Loucy (cell line): Measurements from ENCODE around the gene VAT1L.

Experiments used
- H2AFZ ChIP-seq: fragments of 200-600 bp; sonication (generic); 2 replicates; pipeline ENCODE4 v1.6.0; 2016; ENCODE audit warnings: antibody characterized with exemption, mild to moderate bottlenecking, low read length, moderate library complexity
- H3F3A ChIP-seq: fragments of 200-600 bp; 2 replicates; pipeline ENCODE4 v1.6.0; 2016; ENCODE audit warnings: antibody characterized with exemption, low read depth, mild to moderate bottlenecking
- H3K27me3 ChIP-seq: fragments of 200-600 bp; sonication (generic); 2 replicates; pipeline ENCODE4 v1.6.1; 2014; ENCODE audit warnings: low read length, mild to moderate bottlenecking; ENCODE audit not compliant: insufficient read depth, poor library complexity, severe bottlenecking
- H3K36me3 ChIP-seq: fragments of 200-600 bp; sonication (generic); 2 replicates; pipeline ENCODE4 v1.6.1; 2016; ENCODE audit warnings: low read length; ENCODE audit not compliant: insufficient read depth
- H3K4me1 ChIP-seq: fragments of 200-600 bp; sonication (generic); 2 replicates; pipeline ENCODE4 v1.5.1; 2014; ENCODE audit warnings: low read length, mild to moderate bottlenecking; ENCODE audit not compliant: insufficient read depth, poor library complexity, severe bottlenecking
- H3K4me2 ChIP-seq: fragments of 200-600 bp; sonication (generic); 2 replicates; pipeline ENCODE4 v1.6.0; 2014; ENCODE audit warnings: antibody characterized with exemption, low read length, low read depth, mild to moderate bottlenecking; ENCODE audit not compliant: poor library complexity, severe bottlenecking
- H3K4me3 ChIP-seq: fragments of 200-600 bp; sonication (generic); 2 replicates; pipeline ENCODE4 v1.5.1; 2014; ENCODE audit warnings: low read length, mild to moderate bottlenecking, mixed read lengths; ENCODE audit not compliant: poor library complexity, severe bottlenecking
- H3K79me2 ChIP-seq: fragments of 200-600 bp; sonication (generic); 2 replicates; pipeline ENCODE4 v1.6.1; 2014; ENCODE audit warnings: low read length; ENCODE audit not compliant: insufficient read depth
- H3K9ac ChIP-seq: fragments of 200-600 bp; sonication (generic); 2 replicates; pipeline ENCODE4 v1.6.0; 2014; ENCODE audit warnings: mild to moderate bottlenecking, low read depth, low read length, moderate library complexity; ENCODE audit not compliant: poor library complexity, severe bottlenecking
- H3K9me2 ChIP-seq: fragments of 200-600 bp; sonication (generic); replicated peaks from 2 replicates; pipeline ENCODE4 v1.6.1; 2016; ENCODE audit warnings: low read depth, low read length, mixed read lengths
- H3K9me3 ChIP-seq: fragments of 200-600 bp; sonication (generic); 2 replicates; pipeline ENCODE4 v1.6.1; 2014; ENCODE audit warnings: mild to moderate bottlenecking, antibody characterized with exemption, low read length, low read depth; ENCODE audit not compliant: insufficient read depth
- H4K20me1 ChIP-seq: fragments of 200-600 bp; sonication (generic); 2 replicates; pipeline ENCODE4 v1.6.0; 2014; ENCODE audit warnings: antibody characterized with exemption, low read length, mild to moderate bottlenecking; ENCODE audit not compliant: insufficient read depth, poor library complexity, severe bottlenecking
- EZH2phosphoT487 ChIP-seq: fragments of 200-600 bp; IDR thresholded peaks from 2 replicates; pipeline ENCODE4 v1.6.1; 2018; ENCODE audit warnings: antibody characterized with exemption, mild to moderate bottlenecking, moderate library complexity, borderline replicate concordance
- TF ChIP-seq, protein P1 (sequence below): fragments of 200-600 bp; sonication (generic); conservative IDR thresholded peaks from 2 replicates; pipeline ENCODE4 v1.5.1; 2014; ENCODE audit warnings: mild to moderate bottlenecking, antibody characterized with exemption, low read length

Gene VAT1L

DNA sequence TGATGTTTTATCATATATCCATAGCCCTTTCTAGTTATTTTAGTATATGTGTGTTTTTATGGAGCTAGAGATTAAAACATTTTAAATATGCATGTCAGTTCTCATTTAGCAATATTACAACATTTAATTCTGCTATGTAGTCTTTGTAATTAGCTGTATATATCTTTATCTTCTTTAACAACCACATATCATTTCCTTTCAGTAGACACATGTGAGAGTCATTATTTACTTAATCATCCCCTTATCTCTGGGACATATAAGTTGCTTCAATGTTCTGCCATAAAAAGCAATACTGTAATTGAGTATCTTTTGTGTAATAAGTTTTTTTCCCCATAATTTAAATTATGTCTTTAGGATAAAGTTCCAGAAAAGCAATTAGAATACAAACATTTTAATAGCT lies 182.0 kb downstream of the VAT1L start:
- no peaks in the 10 kb centered on the region for H3K36me3 ChIP-seq
- H3K4me3 ChIP-seq = no peak overlapping the region
- H4K20me1 ChIP-seq = no peaks in the 10 kb centered on the region
- H3K4me1 ChIP-seq = no peaks in the 10 kb centered on the region
- TF ChIP-seq, protein P1, sequence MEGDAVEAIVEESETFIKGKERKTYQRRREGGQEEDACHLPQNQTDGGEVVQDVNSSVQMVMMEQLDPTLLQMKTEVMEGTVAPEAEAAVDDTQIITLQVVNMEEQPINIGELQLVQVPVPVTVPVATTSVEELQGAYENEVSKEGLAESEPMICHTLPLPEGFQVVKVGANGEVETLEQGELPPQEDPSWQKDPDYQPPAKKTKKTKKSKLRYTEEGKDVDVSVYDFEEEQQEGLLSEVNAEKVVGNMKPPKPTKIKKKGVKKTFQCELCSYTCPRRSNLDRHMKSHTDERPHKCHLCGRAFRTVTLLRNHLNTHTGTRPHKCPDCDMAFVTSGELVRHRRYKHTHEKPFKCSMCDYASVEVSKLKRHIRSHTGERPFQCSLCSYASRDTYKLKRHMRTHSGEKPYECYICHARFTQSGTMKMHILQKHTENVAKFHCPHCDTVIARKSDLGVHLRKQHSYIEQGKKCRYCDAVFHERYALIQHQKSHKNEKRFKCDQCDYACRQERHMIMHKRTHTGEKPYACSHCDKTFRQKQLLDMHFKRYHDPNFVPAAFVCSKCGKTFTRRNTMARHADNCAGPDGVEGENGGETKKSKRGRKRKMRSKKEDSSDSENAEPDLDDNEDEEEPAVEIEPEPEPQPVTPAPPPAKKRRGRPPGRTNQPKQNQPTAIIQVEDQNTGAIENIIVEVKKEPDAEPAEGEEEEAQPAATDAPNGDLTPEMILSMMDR = no peak
- no peak for TF ChIP-seq EZH2phosphoT487
- H3K27me3 ChIP-seq = no peaks in the 10 kb centered on the region
- H3K4me2 ChIP-seq = no peak overlapping the region
- H3K79me2 ChIP-seq = no peaks in the 10 kb centered on the region
- H3F3A ChIP-seq = no peaks in the 10 kb centered on the region
- H2AFZ ChIP-seq = no peak overlapping the region
- no peak overlapping the region for H3K9ac ChIP-seq
- no peaks in the 10 kb centered on the region for H3K9me3 ChIP-seq
- no peaks in the 10 kb centered on the region for H3K9me2 ChIP-seq

DNA sequence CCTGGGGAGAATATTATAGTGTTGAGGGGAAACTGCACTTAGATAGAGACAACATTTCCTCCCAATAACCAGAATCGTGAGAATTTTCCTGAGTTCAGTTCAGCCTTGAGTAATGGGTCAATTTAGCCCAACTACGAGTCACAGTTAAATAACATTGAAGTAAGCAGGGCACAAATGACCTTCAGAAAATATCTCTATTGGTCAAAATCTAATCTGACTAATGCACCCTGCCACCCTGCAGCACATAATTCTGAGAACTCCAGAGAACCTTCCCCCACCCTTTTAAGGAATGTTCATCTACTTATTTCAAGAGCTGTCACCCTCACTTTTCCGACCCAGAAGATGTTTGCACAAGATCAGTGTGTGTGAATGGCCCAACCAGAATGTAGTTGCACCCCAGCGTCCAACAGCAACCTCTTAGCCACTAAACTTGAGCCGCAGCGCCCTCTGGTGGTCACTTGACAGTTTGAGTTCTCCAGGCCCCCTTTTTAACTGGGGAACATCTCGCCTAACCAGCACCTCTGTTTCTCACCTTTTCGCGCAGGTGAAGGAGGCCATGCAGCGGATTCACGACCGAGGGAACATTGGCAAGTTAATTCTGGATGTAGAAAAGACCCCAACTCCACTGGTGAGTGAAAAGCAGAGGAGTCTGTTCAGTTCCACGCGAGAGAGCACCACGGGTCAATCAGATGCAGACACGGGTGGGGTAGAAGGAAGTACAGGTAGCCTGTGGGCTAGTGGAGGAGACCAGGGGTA lies 183.1 kb downstream of the VAT1L start:
- Histone ChIP-seq H3K4me3 (no peak overlapping the region), H3K9me2 (no peaks in the 10 kb centered on the region), H2AFZ (no peak overlapping the region), H3K9ac (no peak overlapping the region), H3K27me3 (no peaks in the 10 kb centered on the region), H3F3A (no peaks in the 10 kb centered on the region), H4K20me1 (no peaks in the 10 kb centered on the region), H3K4me2 (no peak overlapping the region), H3K36me3 (no peaks in the 10 kb centered on the region), H3K9me3 (no peaks in the 10 kb centered on the region), H3K4me1 (no peaks in the 10 kb centered on the region), H3K79me2 (no peaks in the 10 kb centered on the region)
- no peak for TF ChIP-seq EZH2phosphoT487
- TF ChIP-seq, protein P1 = peak; percentile 84

DNA sequence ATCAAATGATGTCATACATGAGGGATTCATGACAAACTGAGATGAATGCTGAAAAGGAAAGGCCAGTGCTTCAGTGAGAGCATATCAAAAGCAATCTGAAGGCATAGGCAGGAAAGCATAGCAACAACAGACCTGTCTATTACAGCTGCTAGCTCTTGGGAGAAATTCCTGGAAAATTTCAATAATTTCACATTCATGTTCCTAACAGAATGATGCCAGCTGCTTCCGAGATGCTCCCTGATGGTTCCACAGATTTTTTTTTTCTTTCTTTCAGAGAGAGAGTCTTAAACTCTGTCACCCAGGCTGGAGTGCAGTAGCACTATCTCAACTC lies 183.7 kb downstream of the VAT1L start:
- no peaks in the 10 kb centered on the region for H3K9me3 ChIP-seq
- no peak overlapping the region for H3K9ac ChIP-seq
- no peaks in the 10 kb centered on the region for H3K9me2 ChIP-seq
- no peaks in the 10 kb centered on the region for H3K4me1 ChIP-seq
- TF ChIP-seq, protein P1 = no peak
- TF ChIP-seq EZH2phosphoT487 = no peak
- no peaks in the 10 kb centered on the region for H3K27me3 ChIP-seq
- H3K4me3 ChIP-seq = no peak overlapping the region
- H3F3A ChIP-seq = no peaks in the 10 kb centered on the region
- H3K36me3 ChIP-seq = no peaks in the 10 kb centered on the region
- no peak overlapping the region for H2AFZ ChIP-seq
- H3K79me2 ChIP-seq = no peaks in the 10 kb centered on the region
- H4K20me1 ChIP-seq = no peaks in the 10 kb centered on the region
- H3K4me2 ChIP-seq = no peak overlapping the region
